GM20431 (cell line): ENCODE measurements around the gene CFDP1.
"Not testable (repeated sequence)": the region's sequence is repeated elsewhere in the genome, so short reads cannot be mapped to it uniquely, and the experiment has no call there.

Experiments
- in situ Hi-C: fragments of 300-500 bp; cut with MseI, MboI; formaldehyde crosslinking; loops from one replicate; pipeline ENCODE4 v1.15.0; 2020; ENCODE audit warnings: low sequenced_read_pairs; ENCODE audit not compliant: unreplicated experiment

Gene CFDP1

DNA sequence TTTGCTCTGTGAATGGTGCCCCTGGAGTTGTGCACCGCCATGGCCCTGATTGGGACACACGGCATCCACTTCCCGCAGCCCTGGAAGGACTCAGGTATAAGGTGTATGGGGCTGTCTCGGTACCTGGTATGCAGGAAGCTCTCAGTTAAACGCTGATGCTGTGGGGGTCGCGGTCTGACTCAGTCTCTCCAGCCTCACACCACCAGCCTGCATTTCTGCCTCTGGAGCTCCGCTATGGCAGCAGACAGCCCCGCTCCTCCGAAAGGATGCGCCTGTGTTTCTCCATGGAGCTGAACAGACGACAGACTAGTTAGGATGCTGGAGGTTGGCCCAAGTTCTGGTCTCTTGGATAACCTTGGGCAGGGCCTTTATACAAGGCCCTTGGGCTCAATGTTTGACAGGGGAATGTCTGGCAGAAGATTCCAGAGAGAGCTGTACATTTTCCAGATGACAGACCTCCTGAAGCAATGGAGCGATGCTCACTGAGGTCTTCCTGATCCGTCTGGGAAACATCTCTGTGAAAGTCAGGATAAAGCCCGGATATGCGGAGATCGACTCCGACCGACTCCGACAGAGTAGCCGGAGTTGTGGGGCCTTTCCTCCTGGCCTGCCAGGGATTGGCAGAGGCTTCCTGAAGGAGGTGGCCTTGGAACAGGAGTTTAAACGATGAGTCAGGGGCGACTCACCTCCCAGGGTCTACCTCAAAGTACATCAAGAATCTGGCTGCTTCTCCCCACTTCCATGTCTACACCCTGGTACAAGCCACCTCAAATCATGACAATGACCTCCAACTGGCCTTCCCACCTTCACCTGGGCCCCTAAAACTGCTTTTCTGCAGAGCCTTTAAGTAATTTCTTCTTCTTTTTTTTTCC is 160.0 kb downstream of the CFDP1 start:
- in situ Hi-C loops = no loop called here

DNA sequence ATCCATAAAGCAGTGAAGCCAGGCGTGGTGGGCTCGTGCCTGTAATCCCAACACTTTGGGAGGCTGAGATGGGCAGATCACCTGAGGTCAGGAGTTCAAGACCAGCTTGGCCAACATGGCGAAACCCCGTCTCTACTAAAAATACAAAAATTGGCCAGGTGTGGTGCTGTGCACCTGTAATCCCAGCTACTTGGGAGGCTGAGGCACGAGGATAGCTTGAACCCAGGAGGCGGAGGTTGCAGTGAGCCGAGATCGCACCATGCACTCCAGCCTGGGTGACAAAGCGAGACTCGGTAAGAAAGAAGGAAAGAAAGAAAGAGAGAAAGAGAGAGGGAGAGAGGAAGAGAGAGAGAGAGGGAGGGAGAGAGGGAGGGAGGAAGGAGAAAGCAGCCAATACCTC is 160.7 kb downstream of the CFDP1 start:
- in situ Hi-C loops = not testable (repeated sequence)

DNA sequence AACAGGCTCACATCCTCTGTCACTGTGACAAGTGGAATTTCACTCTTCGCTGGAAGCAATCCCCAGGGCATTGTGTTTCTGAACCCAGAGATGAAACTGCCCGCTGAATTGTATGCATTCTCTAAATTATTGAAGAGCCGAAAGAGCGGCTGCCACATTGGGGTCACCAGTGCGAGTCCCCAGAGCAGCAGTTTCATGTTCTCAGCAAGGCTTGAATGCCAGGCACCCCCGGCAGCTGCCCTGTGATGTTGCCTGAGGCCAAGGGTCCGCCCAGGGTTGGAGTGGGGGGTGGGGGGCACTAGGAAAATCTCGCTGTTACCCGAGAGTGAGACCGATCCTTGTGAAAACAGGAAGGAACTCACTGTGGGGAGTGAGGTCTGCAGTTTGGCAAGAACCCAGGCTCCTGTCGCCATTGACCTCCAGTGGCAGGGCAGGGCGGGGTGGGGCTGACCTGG is 161.2 kb downstream of the CFDP1 start:
- in situ Hi-C loops = no loop called here

DNA sequence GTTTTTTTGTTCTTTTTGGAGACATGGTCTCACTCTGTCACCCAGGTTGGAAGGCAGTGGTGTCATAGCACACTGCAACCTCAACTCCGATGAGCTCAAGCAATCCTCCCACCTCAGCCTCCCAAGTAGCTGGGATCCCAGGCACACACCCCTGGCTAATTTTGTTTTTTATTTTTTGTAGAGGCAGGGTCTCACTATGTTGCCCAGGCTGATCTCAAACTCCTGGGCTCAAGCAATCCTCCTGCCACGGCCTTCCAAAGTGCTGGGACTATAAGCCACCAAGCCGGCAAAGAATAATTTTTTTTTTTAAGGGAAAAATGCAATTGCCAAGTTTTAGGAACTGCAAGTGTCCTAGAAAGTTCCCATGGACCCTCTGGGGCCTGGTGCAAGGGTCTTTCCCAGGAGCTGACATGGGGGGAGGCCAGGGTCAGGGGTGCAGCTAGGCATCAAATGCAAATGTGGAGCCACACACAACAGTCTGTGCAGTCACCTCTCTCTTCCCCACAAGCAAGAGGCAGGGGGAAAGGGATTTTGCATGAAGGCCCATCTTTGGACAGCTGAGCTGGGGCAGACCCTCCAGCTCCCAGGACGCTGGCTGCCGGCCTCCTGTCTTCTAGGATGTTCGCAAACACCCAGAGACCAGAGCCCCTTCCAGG is 161.7 kb downstream of the CFDP1 start:
- in situ Hi-C loops = no loop called here

DNA sequence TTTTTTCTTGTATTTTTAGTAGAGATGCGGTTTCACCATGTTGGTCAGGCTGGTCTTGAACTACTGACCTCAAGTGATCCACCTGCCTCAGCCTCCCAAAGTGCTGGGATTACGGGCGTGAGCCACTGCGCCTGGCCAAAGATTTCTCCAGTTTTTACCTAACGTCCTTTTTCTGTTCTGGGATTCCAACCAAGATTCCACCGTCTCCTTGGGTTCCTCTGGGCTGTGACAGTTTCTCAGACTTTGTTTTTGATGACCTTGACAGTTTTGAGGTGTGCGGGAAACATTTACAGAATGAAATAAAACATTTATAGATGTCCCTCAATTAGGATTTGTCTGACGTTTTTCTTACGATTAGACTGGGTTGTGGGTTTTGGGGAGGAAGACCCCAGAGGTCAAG is 163.9 kb downstream of the CFDP1 start:
- in situ Hi-C loops = not testable (repeated sequence)

DNA sequence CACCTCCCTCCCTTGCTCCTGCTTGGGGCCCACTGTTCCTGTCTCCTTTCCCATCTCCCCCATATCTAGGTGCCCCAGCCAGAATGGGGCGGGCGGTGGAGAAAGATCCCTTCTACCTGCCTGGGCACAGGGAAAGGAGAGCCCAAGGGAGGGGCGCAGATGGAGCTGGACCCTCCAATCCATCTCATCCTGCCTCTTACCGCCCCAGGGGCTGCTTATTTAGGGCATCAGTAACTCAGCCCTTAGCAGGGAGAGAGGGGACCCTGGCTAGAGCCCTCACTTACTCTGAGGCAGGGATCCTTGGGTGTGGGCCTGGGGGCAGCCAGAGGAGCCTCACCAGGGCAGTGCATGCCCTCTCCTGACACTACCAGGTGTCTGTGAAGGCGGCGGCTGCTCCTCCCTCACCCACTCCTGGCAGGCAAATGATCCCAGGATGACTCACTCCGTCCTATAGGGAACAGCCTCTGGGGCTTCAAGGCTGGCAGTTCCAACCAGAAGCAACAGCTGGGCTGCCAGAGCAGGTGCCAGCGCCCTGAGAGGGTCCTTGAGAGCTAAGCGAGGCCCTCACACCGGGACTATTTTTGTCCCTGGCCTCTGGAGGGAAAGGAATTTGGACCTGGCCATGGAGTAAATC is 165.6 kb downstream of the CFDP1 start:
- in situ Hi-C loops = no loop called here

DNA sequence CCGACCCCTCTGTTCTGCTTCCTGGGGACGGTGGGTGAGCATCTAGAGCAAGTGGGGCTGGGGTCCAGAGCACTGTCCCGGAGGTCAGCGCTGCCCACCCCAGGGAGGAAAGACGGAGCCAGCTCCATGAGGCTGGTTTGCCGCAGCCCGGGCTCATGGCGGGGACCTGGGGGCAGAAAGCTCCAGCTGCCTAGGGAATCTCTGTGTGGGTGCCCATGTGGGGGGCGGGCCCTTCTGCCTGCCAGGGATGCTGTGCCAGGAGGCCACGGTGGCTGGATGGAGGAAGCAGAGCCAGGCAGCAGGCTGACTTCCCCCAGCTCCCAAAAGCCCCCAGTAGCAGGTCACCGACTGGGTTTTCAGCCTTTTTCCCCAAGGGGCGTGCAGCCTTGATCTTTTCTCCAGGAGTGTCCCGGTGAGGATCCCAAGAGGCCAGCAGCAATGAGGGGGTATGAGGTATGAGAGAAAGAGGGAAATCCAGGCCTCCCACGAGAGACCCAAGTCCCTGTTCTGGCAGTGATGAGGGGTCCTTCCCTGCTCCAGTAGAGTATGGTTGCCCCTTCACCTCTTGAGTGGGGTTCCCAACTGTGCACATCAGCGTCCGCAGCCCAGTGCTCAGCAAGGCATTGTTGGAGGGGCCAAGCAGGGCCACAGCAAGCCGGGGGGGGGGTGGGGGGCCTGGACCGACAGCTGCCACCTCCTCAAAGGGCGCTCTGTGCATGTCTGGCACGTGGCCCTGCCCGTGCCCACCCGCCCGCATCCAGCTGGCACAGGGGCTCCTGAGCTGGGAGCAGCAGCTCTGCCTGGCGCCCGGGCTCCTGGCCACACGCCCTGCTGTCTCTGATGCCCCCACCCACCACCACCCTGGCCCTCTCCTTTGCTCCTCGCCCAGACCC is 166.3 kb downstream of the CFDP1 start:
- in situ Hi-C loops = no loop called here

DNA sequence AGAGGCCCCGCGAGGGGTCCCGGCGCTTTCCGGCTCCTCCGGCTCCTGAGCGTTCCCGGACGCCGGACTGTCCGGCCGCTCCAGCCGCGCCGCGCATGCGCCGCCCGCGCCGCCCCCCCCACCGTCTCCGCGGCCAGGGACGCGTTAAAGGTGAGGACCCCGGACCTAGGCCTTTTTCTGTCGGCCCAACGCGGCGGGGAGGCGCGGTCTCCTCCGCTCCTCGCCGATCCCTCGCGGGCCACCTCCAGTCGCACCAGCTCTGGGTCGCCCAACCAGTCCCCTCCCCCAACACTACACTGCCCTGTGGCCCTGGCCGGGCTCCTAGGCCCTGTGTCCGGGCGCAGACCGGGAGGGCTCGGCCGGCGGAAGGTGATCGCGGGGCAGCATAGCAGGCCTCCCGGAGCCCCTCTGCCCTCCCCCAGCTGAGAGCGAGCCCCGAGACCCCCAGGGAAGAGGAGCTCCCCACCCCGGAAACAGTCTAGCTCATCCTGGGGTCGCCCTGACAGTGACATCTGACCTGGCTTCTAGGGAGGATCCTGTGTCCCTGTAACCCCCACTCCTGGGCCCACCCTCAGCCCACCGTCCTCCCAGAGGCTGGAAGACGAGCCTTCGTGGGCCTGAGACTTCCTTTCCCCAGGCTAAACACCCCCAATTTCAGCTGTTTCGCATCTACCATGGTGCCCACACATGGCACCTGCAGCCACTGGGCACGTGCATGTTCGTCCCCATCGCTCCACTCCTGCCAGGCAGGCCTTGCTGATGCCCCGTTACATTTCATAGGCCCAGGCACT is 167.2 kb downstream of the CFDP1 start:
- in situ Hi-C loops = no loop called here

DNA sequence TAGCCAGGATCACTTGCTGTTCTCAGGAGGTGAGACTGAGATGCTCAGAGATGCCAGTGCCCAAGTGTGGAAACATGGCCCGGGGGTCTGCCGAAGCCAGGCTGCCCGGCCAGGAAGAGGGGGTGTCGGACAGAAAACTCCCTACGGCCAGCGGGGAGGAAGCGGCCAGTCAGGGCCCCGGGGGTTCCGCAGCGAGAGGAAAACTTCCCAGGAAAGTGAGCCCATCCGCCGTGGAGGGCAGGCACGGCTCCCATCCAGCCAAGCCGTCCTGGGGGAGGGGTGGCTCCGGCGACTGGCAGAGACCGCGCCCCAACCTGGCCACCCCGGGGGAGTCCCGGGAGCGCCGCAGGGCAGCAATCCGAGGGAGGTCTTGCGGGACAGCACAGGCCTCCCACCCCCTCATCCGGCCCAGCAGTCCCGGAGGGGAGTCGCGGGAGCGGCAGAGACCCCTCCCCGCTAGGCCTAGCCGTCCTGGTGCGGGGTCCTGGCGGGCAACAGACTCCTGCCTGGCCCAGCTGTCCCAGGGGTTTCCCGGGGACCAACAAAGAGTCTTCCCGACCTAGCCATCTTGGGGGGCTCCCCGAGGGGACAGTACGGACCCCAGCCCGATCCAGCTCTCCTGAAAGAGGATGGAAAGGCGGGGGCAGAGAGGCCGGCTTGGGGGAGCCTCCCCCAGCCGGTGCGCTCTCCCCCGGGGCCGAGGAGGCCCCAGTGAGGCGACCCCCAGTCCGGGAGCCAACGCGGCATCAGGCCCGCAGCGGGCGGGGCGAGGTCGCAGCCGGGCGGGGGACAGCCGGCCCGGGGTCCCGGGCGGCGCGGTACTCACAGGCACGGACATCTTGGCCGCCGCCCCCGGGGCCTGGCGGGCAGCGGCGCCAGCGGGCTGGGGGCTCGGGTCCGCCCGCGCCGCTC is 168.0 kb downstream of the CFDP1 start:
- in situ Hi-C loops = no loop called here

DNA sequence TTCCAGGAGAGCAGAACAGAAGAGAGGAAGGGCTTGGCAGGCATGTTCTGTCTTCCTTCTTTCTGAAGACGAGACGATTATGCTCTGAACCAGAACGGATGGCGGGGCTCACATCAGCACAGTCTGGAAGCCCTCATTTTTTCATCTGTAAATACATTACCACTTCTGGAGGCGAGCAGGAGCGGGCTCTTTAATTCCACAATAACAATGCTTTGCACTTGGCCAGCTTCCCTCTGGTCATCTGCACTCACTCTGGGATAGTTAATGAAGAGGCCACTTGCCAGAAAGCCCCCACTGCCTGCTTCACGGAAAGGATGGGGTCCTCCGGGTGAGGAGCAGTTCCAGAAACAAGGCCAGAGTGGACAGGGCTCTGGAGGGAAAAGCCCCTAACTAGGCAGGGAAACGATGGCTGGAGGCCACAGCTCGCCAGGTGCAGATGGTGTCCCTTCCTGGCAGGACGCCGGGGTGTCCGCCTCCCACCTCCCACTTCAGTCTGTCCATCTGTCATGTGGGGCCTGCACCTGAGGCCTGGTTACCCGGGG is 168.8 kb downstream of the CFDP1 start:
- in situ Hi-C loops = no loop called here

DNA sequence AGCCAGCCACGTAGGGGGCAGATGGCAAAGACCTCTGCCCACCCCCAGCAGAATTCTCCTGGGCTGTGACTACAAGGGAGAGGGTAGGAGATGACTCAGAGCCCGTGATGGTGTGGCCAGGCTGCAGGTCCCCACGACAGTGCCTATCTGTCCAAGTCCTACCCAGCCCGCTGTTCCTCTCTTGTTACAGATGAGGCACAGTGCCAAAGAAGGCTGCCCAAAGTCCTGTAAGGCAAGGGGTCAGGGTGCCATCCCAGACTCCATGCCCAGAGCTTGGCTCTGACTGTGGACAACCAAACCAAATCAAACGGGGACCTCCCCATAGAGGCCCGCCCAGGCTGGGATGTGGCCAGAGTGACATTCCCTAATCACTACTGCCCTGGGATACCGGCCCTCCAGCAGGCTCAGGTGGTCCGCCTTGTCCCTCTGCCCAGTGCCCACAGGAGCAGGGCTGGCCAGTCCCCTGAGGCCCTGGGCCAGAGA is 169.3 kb downstream of the CFDP1 start:
- in situ Hi-C loops = no loop called here

DNA sequence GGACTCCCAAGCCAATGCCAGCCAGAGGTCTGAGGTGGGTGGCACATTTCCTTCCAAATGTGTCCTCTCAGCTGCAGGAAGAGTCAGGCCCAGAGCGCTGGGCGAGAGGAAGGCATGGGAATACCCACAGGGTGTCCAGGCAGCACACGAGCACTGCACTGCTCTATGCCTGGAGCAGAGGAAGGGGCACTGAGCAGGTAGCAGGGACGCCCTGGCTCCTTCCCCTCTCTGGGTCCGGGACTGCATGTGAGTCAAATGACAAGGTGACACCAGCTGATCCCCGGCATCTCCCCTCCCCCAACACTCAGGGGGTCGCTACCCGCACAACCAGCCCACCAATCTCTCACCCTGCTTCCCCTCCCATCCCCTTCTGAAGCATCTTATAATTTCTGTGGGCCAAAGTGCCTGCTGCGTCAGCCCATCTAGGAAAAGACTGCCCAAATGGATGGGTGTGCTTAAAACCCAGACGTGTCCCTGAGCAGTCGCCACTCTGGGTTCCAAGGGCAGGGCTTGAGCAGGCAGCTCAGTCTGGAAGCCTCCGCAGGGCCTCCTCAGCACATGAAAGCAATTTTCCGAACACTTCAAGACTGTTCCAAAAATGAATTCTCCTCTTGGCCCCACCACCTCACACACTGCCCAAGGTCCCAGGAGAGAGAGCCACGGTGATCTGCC is 169.9 kb downstream of the CFDP1 start:
- in situ Hi-C loops = no loop called here

DNA sequence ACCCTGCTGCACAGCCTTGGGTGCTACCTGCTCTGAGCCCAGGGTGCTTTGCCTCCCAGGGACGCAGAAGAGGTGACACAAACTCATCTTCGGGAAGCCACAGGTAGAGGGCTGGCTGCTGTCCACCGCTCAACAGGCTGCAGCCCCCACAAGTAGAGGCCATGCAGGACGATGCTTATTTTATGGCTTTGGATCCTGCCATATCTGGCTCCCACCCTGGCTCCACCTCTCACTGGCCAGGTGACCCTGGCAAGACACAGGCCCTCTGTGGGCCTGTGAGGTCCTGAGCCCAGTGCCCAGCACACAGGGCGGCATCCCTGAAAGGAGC is 170.5 kb downstream of the CFDP1 start:
- in situ Hi-C loops = no loop called here

DNA sequence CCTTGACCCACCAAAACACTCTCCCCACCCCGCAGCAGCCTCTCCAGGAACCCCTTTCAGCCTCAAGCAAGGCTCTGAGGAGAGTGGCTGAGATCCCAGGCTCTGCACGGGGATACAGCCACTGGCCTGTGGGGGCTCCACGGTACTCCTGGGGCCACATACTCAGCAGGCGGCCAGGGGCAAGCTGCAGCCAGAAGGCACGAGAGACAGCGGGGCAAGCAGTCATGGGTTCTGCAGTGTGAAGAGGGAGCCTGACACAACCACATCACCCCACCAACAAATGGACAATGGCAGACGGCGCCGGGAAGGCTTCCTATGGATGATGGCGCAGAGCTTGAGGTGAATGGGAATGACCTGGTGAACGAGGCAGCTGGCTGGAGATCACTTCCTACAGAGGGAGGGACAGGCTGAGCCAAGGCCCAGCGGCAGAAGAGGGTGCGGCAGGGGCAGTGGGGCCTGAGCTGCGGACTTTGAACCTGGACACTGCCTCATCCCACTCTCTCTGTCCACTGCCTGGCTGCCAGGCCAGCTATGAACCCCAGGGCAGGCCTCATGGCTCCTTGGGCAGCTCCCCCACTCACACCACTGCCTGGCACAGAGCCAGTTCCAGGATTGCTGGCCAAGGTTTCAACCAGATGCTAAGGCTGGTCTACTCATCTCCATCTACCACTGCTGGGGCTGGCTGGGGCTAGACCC is 171.1 kb downstream of the CFDP1 start:
- in situ Hi-C loops = no loop called here

DNA sequence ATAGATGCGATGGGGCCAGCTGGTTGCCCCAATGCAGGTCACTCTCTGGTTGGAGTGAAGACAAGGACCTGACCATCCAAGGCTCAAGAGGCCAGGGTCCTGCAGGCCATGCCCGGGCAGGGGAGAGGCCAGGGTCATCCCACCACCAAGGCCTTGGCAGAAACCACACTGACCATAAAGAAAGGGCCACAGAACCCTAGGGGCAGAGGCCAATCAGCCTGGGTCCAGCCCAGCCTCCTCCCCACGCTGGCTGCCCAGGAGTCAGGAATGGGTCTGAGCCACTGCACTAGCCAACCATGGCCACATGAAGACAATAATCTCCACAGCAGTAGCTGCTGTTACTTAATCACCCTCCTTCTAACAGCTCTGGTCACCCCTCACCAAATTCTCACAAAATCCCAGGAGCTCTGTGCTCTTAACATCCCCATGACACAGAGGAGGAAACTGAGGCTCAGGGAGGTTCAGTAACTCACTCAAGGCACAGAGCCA is 171.7 kb downstream of the CFDP1 start:
- in situ Hi-C loops = no loop called here

DNA sequence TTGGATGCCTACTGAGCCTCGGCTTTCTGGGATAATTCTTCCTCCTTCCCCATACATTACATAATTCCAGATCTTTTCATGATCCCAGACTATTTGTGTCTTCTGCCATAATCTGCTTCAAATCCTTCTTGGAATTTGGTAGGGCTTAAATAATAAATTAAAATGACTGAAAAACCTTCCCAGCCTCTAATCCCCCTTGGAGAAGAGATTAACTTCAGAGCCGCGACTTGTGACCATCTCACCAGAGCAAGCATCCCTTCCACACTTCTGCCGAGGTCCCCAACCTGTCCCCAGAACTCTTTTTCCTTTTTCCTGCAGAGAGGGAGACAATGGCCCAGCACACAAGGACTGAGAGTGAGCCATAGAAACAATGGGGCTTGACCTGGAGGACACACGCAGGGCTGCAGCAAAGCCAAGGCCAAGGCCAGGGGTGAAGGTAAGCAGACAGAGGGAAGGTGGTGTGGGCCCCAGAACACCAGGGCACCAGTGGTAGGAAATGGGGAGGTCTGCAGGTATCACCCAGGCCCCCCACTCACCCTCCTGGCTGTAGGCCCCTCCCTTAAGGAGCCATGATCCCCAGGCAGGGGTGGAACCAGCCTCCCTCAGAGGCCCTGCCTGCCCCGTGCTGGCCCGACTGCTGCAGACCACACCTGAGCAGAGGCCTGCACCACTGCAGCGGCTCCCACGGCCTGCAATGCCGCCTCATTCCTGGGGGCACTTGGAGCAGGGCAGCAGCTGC is 172.3 kb downstream of the CFDP1 start:
- in situ Hi-C loops = no loop called here
